ENCODE data around the gene POU2F3. TPM values are rescaled to one million over a fixed set of nuclear protein-coding genes. Genes with fewer than 3 reads are reported as not detected.

POU2F3 gene
- total RNA-seq, 1 donor from 2014 or later = not detected

GRCh38 chr11:120334894-120335462 is 95.0 kb downstream of the POU2F3 start:
- POLR2A ChIA-PET = no interaction called here
- Mint-ChIP-seq H3K9me3 (peaks cover 1% of the 10 kb centered on the region), H3K27ac (no peak overlapping the region), H3K36me3 (ENCODE audit: low read depth) (peaks cover 2% of the 10 kb centered on the region), H3K4me3 (peak overlapping the region; percentile 70), H3K27me3 (peaks cover 32% of the 10 kb centered on the region), H3K4me1 (peaks cover 31% of the 10 kb centered on the region)
- peak; percentile 40 for ATAC-seq (ENCODE audit: low read depth)
- CTCF ChIA-PET = interaction anchor here (0.6 to 3.9 kb wide), 9 partner anchors 8 to 1094 kb away, joined by 3 to 42 read pairs (median 3); partner anchors contain the start of gene GRIK4
- no peak for TF ChIP-seq CTCF (IDR thresholded peaks at IDR 0.05)
- intact Hi-C loops (cut with micrococcal nuclease) = loop anchor here (1.0 to 10.0 kb wide), 10 partner anchors 97 to 1257 kb away; partner anchors contain the start of genes GRIK4, SC5D and TBCEL
- DNase-seq = no peak

GRCh38 chr11:120335556-120335907 is 95.6 kb downstream of the POU2F3 start:
- CTCF ChIA-PET = interaction anchor here (0.8 to 3.9 kb wide), 7 partner anchors 9 to 1095 kb away, joined by 3 to 42 read pairs (median 4); partner anchors contain the start of gene GRIK4
- POLR2A ChIA-PET = interaction anchor here (1.0 kb wide), 1 partner anchor 662 kb away, joined by 4 read pairs; no protein-coding TSS in a partner anchor

GRCh38 chr11:120335908-120336640 is 96.1 kb downstream of the POU2F3 start, which contains the start of gene ARHGEF12:
Gene ARHGEF12 (plus strand): TSS chr11:120336413. CDS start chr11:120337244, 831 bp downstream.
- Mint-ChIP-seq H3K9me3 (peaks cover 1% of the 10 kb centered on the region), H3K4me3 (peak within 1 kb of the TSS; percentile 91), H3K36me3 (ENCODE audit: low read depth) (peaks cover 2% of the 10 kb centered on the region), H3K27me3 (peaks cover 35% of the 10 kb centered on the region), H3K4me1 (peaks cover 31% of the 10 kb centered on the region), H3K27ac (peak within 1 kb of the TSS; percentile 74)
- ATAC-seq (ENCODE audit: low read depth) = peak; percentile 68
- ChIA-PET POLR2A (interaction anchor here (1.0 kb wide), 1 partner anchor 663 kb away, joined by 4 read pairs; no protein-coding TSS in a partner anchor), CTCF (interaction anchor here (0.9 to 3.9 kb wide), 2 partner anchors 9 to 349 kb away, joined by 3 to 42 read pairs; no protein-coding TSS in a partner anchor)
- intact Hi-C loops (cut with micrococcal nuclease) = loop anchor here (1.0 to 10.0 kb wide), 10 partner anchors 8 to 1256 kb away; partner anchors contain the start of genes SC5D and TBCEL
- no peak for TF ChIP-seq CTCF (IDR thresholded peaks at IDR 0.05)
- DNase-seq = peak; percentile 81

More at GRCh38 chr11:120335556-120335907, 95.6 kb downstream of the POU2F3 start:
- TF ChIP-seq CTCF (IDR thresholded peaks at IDR 0.05) = no peak
- H3K4me3 Mint-ChIP-seq = peak overlapping the region; percentile 70
- H3K9me3 Mint-ChIP-seq = peaks cover 1% of the 10 kb centered on the region
- intact Hi-C loops (cut with micrococcal nuclease) = loop anchor here (1.0 to 10.0 kb wide), 9 partner anchors 97 to 1257 kb away; partner anchors contain the start of genes SC5D and TBCEL
- ATAC-seq (ENCODE audit: low read depth) (peak; percentile 15), DNase-seq (no peak)
- peaks cover 31% of the 10 kb centered on the region for H3K4me1 Mint-ChIP-seq
- H3K27me3 Mint-ChIP-seq = peaks cover 34% of the 10 kb centered on the region
- peaks cover 2% of the 10 kb centered on the region for H3K36me3 Mint-ChIP-seq (ENCODE audit: low read depth)
- H3K27ac Mint-ChIP-seq = no peak overlapping the region

GRCh38 chr11:120336641-120337354 is 96.9 kb downstream of the POU2F3 start:
- DNase-seq (no peak), ATAC-seq (ENCODE audit: low read depth) (peak; percentile 36)
- CTCF ChIA-PET = interaction anchor here (3.9 kb wide), 1 partner anchor 349 kb away, joined by 42 read pairs; no protein-coding TSS in a partner anchor
- POLR2A ChIA-PET = interaction anchor here (1.0 kb wide), 1 partner anchor 663 kb away, joined by 4 read pairs; no protein-coding TSS in a partner anchor
- intact Hi-C loops (cut with micrococcal nuclease) = loop anchor here (1.0 to 10.0 kb wide), 6 partner anchors 8 to 1256 kb away; partner anchors contain the start of genes SC5D and TBCEL
- Mint-ChIP-seq H3K27me3 (peaks cover 35% of the 10 kb centered on the region), H3K4me3 (peak overlapping the region; percentile 91), H3K4me1 (peaks cover 31% of the 10 kb centered on the region), H3K27ac (peak overlapping the region; percentile 74), H3K9me3 (peaks cover 1% of the 10 kb centered on the region), H3K36me3 (ENCODE audit: low read depth) (peaks cover 2% of the 10 kb centered on the region)
- no peak for TF ChIP-seq CTCF (IDR thresholded peaks at IDR 0.05)
